HG03571 (cell line): Measurements from ENCODE around the gene ZNF688.

Source experiments
- ATAC-seq: cut with Tn5 transposase; IDR thresholded peaks from one replicate; pipeline ENCODE4 v1.9.1; 2021; ENCODE audit not compliant: unreplicated experiment

ZNF688 gene

DNA sequence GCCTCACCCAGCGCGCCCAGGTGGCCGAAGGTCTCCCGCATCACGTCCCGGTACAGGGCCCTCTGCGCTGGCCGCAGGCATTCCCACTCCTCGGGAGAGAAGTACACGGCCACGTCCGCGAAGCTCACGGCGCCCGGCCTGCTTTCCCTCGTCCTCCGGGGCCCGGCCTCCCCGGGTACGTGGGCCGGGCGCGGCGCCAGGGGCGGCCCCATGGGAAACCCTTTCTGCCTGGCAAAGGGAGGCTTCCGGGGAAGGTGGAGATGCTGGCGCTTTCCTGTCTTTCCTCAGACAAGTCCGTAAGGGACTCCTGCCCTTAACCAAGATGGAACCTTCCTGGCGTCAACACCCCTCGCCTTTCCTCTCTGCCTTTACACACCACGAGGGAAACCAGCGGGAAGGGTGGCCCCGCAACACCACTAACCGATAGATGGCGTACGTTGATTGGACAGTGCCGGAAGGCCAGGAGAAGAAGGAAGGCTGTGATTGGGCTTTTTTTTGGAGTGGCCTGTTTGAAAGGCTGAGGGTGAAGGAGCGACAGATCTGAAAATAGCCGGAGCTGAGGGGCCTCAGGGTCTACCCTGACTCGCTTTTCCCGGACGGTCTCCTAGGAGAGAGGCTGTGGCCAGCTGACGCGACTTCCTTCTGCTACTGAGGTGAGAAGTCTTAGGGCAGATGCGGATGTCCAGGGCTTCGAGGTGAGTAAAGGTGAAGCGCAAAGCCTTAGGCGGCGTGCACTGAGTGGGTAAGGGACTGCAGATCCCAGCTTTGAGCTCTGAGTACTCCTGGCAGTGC is 14.1 kb upstream of the ZNF688 start, which contains the start of gene ZNF785:
ZNF785 (minus strand) TSS at position 298 of the 792 bp plus-strand sequence; CDS start at position 212, 86 bp downstream.
- ATAC-seq: peak; percentile 84

GRCh38 chr16:30585022-30585399 is 13.5 kb upstream of the ZNF688 start:
- ATAC-seq: peak; percentile 25

- no peak for ATAC-seq
Measured at GRCh38 chr16:30582611-30583340, 11.3 kb upstream of the ZNF688 start.

DNA sequence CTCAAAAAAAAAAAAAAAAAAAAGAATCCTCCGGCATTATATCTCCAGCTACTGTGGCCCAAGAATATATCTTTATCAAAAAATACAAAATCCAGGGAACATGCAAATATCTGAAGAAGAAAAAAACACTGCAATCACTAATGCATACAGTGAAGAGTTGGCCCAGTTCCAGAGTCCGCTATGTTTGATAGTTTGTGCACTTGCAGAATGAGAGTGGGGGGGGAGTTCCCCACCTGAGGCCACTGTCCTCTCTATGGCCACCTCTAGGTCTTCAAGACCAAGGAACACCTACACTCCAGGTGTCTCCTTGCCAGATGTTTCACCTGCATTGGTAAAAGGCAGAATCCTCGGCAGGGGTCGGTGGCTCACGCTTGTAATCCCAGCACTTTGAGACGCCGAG is 9.9 kb upstream of the ZNF688 start:
- no peak for ATAC-seq

GRCh38 chr16:30574678-30575077 is 3.2 kb upstream of the ZNF688 start:
- no peak for ATAC-seq

GRCh38 chr16:30570636-30571444 is 674 bp downstream of the ZNF688 start:
- no peak for ATAC-seq

DNA sequence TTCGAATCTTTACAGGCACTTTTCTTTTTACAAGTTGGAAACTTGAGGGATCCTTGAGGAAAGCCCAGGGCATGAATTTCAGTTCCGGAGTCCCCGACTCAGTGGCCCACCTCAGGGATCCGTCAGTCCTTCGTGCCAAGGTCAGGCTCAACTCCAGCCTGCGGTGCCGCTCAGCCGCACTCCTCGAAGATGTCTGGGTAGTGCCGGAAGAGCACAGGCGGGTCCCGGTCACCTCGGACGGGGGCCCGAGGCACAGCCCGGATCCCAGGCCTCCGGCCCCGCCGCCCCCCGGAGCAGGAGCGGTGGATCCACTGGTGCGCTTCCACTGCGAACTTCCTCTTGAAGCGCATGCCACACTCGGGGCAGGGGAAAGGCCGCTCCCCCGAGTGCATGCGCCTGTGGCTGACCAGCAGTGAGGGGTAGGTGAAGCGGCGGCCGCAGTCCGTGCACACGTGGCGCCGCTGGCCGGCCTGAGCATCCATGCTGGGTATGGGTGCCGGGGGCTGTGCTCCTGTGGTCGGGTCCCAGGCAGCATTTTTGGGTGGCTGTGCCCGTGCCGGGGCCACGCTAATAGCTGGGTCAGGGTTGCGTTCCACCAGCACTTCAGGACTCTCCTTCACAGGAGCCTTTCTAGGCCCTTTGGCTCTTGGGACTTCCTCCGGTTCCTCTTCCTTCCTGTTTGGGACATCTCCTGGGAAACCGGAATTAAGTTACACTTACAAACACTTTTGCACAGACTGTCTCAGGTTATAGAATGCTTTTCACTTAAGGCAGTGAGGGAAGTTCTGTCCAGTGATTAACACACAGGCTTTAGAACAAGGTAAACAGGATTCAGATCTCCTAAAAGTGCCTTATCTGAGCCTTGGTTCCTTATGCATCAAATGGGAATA is 1.5 kb downstream of the ZNF688 start:
- ATAC-seq: no peak

GRCh38 chr16:30569281-30569680 is 2.2 kb downstream of the ZNF688 start:
- ATAC-seq: no peak

GRCh38 chr16:30567991-30568638 is 3.4 kb downstream of the ZNF688 start:
- peak; percentile 38 for ATAC-seq

DNA sequence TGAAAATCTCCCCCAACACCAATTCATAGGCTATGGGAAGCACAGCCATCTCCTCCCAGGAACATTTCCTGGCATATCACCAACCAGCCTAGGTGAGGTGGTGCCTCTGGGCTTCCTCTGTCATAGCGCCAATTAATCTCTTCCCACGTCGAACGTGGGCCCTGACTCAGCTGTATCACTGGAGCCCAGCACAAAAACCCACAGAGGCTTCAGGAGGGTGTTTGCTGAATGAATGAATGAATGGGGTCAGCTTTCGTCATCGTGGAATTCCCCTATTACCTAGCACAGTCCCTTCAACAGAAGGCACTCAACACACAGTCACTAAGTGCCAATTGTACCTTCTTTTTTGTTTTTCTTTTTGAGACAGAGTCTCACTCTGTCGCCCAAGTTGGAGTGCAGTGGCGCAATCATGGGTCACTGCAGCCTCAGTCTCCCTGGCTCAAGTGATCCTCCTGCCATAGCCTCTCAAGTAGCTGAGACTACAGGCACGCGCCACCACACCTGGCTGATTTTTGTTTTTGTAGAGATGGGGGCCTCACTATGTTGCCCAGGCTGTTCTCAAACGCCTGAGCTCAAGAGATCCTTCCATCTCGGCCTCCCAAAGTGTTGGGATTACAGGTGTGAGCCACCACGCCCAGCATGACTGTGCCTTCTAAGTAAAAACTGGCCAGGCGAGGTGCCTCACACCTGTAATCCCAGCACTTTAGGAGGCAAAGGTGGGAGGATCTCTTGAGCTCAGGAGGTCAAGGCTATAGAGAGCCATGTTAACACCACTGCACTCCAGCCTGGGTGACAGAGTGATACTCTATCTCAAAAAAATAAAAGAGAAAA is 4.1 kb downstream of the ZNF688 start:
- no peak for ATAC-seq

DNA sequence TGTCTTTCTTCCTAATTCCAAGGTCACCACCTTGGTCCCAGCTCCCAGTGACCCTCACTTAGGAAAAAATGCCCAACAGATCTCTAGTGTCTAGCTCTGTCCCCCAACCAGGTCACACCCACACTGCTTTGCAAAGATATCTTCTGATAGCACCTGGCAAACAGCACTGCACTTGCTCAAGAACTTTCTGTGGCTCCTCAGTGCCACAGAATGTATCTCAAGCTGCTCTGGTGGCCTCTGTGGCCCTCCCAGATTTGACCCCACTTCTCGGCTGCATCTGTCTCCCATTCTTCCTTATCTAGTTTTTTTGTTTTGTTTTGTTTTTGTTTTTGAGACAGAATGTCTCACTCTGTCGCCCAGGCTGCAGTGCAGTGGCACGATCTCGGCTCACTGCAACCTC is 5.0 kb downstream of the ZNF688 start:
- no peak for ATAC-seq

DNA sequence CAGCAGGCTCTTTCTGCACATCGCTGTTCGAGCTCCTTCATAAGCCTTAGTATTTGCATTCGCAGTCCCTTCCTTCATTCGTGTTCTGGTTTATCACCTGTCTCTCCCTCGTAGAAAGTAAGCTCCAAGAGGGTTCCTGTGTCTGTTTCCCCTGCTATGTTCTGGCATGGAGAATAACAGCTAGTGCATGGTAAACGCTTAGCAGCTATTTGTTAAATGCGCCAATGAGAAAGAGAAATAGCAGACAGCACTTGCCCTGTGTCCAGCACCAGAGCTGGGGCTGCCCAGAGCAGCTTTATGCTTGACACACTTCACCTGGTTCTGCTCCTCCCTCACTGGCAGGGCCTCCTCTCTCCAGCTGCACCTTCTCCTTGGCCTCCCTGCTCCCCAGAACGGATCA is 5.5 kb downstream of the ZNF688 start:
- ATAC-seq: no peak

DNA sequence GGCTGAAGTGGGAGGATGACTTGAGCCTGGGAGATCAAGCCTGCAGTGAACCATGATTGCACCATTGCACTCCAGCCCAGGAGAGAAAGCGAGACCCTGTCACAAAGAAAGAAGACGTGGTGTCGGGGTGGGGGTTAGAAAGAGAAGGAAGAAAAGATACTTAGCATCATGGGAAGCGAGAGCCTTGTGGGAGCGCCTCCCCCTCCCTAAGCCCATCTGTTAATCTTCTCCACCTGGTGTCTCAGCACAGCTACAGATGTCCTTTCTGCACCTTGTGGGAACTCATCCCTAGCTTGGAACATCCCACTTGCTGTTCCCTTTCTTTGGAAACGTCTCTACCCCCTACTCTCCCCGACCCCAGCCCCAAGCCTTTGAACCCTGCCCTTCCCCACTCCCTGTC is 6.0 kb downstream of the ZNF688 start:
- no peak for ATAC-seq

- ATAC-seq: no peak
Measured at GRCh38 chr16:30562021-30562420, 9.5 kb downstream of the ZNF688 start.

DNA sequence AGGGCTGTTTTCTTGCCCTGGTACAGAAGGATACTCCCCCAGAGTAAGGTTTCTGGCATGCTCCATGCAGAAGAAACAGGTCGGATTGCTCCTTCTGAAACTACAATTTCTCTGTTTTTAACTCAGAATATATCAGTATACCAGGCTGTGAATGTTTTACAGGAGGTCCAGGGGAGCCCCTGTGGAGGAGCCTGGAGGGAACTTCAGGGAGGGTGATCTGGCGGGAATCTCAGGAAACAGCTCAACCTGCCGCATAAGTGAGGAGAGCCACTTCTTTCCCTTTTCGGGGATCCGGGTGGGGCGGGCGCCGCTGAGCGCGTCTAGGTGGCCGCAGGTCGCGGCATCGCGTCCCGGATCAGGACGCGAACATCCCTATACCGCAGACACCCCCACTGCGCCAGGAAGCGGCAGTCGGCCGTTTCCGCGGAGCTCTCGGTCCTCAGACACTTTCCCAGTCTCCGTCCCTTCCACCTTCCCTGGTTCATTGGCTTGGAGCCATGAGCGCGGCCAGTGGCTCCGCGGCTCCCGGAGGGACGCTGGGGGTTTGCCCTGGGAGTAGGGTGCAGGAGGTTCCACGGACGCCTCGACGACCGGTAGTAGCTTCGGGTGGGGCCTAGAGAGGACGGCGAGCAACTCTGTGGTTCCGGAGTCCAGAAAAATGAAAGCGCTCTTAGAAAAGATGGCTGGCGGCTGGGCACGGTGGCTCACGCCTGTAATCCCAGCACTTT is 10.3 kb downstream of the ZNF688 start:
- ATAC-seq: no peak

DNA sequence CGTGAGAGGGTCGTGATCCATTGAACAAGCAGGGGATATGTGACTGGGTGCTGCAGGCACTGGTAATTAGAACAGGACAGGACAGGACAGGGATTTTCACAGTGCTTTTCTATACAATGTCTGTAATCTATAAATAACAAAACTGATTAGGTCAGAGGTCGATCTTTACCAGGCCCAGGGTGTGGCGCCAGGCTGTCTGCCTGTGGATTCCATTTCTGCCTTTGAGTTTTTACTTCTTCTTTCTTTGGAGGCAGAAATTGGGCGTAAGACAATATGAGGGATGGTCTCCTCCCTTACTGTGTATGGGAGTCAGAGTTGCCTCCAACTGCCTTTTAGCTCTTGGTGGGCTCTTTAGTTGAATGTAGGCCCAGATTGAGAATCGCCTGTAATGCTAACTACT is 11.8 kb downstream of the ZNF688 start:
- no peak for ATAC-seq

- no peak for ATAC-seq
Measured at GRCh38 chr16:30558789-30559377, 12.6 kb downstream of the ZNF688 start.
